DMS 273 treated with DMSO at 0.1 percent for 48 hours (cell line): Measurements from ENCODE around the gene PDE4D.
A peak's percentile ranks its signal among the peaks of the same experiment; 100 is the strongest.

Source experiments
- DNase-seq: peaks from one replicate; lab custom pipeline; 2025; lab: John Stamatoyannopoulos, UW

PDE4D gene

DNA sequence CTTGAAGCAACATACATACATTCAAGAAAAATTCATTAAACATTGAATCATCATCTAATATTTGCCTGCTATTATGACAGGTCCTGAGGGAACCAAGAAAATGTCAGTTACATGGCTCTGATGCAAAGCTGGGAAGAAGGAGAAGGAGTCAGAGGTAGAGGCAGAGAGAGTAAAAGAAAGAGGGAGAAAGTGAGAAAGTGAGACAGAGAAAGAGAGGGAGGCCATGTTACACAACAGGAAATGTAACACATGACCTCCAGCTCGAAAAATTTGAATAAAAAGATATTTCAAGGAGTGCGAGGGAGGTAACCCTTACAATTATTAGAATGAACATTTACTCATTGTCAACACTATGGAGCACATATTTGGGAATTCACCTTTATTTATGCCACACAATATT lies 189.7 kb downstream of the PDE4D start:
- no peak for DNase-seq

DNA sequence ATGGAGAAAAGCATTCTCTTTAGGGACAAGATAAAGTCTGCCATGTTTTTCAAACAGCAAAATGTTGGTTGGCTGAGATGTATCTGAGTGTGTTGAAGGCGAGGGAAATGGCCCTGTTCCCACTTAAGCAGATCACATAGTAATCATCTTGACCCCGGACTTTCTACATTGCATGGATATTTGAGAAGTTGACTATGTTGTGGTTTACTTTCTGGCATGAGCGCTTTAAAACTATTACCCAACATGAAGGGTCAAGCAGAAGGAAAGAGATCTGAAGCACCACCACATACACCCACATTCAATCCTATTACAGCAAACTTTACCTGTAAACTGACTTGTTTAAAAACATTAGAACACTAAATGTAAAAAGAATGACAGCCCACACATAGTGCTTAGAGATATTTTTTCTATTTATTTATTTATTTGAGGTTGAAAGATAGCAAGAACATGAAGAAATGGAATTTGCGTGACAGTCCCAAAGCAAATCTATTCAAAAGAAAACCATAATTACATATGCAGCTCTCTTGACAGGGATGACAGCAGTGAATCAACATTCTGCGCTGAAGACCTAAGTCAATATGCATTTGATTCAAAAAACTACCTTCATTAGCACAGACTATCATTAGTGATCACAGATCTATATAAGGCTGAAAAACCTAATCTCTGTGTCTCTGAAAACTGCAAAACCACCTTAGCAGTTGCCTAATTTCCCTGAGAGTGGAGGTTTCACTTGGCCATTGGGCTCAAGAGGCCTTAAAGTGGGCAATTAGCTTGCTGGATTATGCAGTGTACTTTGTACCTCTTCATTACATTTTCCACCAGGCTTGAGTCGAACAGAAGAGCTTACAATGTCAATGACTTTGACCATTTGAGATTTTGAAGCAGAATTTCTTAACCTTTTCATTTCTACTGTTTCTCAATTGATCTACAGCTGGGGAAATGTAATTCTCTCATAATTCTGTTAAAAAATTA lies 195.0 kb downstream of the PDE4D start:
- no peak for DNase-seq

DNA sequence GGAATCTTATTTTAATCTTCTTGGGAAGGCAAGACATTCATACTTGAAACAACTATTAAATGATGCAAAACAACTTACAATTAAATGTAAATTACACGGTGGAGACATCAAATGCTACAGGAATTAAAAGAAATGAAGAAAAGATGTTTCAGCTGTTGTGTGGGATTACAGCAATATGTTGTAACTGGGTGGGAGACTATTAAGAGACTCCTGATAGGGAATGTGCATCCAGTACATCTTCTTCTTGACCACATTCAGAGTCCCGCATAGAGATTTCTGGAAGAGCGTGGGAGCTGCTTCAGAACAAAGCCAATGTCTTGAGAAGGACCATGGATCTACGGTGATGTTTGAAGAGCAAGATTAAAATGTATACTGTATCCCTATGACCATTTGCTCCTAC lies 199.1 kb downstream of the PDE4D start:
- DNase-seq: no peak

DNA sequence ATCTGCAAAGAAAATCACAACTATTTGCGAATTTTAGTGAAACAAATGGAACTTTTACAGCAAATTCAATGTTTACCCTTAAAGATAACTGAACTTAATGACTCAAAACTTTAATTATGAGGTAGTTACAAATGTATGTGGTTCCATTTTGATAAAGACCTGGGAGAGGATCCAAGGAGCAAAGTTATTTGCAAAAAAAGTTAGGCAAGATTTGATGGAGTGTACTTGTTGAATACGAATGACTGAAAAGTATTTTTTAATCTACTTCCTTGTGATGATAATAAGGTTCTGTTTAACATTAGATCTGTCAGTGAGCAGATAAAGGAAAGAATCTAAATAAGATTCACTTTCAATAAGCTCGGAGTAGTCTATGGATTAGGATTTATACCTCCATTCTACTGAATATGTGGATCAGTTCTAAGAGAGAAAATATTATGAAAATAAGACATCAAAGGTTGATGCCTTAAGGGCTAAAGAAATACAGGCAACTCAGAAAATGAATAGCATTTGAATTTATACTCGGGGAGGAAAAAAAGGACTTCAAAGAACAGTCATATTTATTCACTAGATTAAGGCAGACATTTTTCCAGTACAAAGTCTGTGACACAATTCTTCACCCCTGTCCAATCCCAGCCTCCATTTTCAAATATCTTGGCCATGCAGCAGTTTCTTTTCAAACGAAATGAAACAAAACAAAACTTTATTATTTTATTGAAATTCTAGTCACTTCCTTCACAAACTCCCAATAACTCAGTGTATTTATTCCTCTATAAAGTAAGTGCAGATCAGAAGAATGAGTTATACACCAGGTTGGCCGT lies 199.8 kb downstream of the PDE4D start:
- DNase-seq: no peak

DNA sequence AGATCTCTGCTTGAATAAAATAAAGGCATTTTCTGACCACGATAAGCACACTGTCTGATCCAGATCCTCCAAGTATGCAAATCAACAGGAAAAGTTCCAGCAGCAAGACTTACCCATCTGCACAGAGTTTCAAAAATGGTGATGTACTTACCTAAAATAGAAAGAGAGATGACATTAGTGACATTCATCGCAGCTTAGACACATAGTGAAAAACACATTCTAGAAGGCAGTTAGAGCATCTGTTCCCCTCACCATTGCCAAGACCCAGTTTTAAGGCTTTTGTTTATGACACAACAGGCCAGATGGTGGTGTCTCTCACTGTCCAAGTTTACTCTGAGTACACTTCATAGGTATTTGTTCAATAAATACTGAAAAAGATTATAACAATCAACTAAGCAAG lies 207.7 kb downstream of the PDE4D start:
- peak; percentile 92 for DNase-seq

DNA sequence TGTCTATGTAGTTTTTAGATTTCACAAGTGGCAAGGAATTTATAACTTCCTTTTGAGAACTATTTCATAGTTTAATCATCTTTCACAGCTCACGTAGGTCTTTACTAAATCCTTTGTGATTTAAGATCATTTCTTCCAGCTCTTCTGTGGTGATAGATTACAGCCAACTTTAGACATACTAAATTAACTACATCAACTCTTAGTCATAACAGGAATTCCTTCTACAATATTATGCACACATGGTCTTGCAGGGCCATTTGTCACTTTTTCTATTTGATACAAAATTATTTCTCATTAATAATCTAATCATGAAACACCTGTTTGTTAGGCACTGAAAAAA lies 208.4 kb downstream of the PDE4D start:
- DNase-seq: no peak

DNA sequence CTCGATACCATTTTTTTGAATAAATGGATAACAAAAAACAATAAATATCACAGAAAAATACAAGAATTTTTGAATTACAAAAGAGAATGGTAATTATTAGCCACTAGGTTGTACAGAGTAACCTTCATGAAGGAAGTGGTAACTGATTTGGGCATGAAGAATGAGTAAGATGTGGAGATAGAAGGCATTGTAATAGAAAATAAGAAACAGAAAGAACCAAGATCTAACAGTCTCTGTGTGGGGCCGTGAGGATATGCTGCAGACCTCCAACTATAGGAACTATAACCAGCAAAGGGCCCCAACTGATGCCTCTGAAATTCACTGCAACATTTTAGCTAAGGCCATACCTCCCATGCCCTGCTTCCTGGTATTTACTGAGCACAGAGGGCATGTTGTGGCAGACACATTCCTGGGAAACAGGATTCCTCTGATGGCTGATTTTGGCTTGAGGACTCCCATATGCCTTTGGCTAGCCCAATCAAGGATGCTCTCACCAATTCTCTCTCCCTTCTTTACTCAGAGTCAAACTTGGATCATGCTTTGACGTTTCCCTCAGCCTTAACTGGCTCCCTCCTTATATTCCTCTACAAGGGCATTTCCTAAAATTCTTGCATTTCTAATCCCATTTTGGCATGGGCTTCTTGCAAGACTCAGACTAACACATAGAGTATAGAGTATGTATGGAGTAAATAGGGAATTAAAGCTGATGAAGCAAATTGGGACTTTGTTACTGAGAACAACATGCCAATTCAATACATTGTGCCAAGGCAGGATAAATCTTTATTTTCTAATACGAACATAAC lies 208.9 kb downstream of the PDE4D start:
- no peak for DNase-seq

DNA sequence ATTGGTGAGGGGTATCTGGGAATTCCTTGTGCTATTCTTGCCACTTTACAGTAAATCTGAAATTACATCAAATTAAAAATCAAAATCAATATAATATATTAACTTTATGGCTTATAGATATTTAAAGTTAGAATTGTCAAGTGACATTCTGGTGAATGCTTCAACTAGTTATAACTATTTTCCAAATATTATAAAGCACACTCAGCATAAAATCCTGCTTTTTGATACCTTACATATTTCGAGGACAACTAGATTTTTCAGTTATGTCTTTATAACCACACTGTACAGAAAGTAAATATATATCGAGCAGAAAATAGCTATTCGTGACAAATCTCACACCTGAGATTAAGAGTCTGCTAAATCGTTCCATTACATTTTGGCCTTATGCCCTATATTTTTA lies 210.2 kb downstream of the PDE4D start:
- DNase-seq: no peak

DNA sequence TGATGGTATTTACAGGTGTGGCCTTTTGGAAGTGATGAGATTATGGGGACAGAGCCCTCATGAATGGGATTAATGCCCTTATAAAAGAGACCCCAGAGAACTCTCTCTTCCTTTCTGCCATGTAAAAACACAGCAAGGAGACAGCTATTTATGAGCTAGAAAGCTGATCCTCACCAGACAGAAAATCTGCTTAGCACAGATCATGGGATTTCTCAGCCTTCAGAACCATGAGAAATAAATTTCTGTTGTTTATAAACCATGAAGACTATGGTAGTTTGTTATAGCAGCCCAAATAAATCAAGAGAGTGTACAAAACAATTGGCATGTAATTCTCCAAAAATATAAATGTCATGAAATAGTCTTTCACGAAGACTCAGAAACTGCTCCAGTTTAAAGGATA lies 211.0 kb downstream of the PDE4D start:
- no peak for DNase-seq

DNA sequence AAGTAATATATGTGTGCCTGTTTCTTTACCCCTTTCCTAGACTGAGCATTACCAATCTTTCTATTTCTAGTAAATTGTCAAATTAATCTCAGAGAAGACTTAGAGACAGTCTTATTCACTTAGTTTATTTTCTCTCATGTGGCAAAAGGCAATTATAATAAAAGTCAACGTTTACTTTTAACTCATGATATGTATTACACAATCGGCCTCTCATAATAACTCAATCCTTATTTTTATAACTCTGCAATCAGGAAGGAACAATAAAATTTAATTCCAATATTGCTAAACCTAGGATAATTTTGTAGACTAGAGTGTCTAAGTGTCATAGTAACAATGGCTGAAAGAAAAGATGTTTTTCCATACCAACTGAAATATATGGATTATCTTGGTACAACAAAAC lies 214.6 kb downstream of the PDE4D start:
- DNase-seq: no peak

DNA sequence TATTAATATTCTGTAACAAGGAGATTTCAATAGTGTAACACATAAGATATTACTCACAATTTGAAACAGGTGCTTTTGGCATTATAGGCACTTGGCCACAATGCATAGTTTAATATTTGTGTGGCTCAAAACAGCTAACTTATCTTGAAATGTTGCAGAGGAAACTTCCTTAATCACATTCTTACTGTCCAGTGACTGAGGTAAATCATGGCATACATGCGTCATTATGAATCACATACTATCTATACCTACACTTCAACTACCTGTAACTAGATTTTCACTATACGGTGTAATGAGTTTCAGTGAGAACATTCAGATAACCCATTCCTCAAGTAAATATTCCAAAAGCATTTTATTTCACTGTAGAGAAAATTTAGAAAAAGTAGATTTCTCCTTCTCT lies 218.8 kb downstream of the PDE4D start:
- DNase-seq: no peak

DNA sequence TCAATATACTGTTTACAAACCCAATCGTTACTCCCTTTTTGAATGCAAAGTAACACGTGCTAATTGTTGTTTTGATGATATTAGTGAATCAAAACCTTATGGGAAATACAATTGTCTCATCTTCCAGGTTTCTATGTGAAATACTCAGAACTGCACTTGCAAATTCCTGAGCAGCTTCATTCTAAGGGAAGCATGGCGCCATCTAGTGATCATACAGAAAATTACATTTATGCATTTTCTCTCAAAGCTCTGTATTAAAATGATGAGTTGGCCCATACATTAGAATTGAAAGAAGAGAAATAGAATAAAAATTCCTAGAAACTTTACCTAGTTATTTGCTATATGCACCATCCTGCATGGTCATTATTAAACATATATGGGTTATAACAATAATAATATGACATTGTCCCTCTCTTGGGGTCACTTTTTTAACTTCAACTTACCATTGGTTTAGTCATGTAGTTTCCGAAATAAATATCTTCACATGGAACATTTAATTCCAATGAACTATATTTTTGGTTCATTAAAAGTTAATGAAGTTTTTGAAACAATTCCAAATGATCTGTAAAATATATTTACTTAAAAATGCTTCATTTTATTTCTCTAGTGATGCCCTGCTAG lies 220.0 kb downstream of the PDE4D start:
- no peak for DNase-seq

DNA sequence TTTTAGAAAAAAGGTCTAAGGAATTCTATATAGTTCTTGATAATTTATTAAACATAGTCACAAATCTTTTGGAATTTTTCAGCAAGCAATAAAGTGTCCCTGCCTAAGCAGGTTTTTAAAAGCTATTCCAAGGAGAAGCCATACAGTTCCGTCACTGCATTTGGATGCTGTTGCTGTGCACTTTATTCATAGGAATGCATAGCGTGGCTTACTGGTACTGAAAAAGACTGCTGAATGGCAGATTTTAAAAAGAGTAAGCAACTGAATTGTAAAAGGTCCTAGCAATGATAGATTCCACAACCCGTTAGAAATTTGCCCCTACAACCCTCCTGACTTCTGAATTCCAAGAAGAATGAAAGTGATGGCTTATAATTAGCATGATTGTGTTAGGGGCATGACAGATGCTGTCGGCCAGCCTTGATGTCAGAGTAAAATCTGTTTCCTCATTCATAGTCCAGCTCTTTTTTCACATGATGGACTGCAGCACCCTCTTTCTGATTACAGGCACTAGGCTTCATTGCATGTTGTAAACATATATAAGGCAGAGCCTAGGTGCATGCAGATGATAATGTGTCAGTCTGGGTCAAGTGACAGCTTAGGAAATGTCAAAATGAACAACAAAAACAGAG lies 227.0 kb downstream of the PDE4D start:
- DNase-seq: peak; percentile 47

DNA sequence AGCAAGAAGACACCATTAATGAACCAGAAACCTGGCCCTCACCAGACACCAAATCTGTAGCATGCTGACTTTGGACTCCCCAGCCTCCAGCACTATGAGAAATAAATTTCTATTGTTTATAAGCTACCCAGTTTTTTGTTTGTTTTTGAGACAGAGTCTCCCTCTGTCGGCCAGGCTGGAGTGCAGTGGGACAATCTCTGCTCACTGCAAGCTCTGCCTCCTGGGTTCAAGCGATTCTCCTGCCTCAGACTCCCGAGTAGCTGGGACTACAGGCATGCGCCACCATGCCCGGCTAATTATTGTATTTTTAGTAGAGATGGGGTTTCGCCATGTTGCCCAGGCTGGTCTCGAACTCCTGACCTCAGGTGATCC lies 227.7 kb downstream of the PDE4D start:
- peak; percentile 42 for DNase-seq

DNA sequence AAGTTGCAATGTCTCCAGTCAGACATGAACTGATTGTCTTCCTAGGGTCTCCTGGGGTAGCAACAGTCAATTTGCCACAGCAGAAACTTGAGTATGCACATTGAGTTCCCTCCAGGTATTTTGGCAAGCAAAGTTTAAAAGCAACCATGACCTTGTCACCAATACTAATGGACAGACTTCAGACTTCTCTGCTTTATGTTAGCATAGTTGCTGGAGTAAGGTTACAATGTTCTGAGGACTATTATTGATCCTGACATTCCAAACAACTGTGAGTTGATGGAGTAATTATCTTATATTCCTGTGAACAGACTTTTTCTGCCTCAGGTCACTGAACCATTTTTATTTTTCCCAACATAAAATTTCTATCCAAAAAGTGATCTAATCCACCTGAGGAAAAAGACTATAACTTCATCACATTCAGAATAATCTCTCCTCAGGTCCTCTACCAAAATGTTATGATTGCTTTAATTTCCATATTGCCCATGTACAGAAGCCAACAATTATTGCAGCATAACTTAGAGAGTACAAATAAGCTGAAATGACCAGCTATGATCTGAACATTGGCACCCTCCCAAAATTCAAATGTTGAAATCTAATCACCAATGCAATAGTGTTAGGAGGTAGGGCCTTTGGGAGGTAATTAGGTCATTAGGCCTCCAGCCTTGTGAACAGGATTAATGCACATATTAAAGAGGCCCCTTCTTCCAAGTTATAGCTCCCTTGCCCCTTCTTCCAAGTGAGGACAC lies 228.3 kb downstream of the PDE4D start:
- no peak for DNase-seq

DNA sequence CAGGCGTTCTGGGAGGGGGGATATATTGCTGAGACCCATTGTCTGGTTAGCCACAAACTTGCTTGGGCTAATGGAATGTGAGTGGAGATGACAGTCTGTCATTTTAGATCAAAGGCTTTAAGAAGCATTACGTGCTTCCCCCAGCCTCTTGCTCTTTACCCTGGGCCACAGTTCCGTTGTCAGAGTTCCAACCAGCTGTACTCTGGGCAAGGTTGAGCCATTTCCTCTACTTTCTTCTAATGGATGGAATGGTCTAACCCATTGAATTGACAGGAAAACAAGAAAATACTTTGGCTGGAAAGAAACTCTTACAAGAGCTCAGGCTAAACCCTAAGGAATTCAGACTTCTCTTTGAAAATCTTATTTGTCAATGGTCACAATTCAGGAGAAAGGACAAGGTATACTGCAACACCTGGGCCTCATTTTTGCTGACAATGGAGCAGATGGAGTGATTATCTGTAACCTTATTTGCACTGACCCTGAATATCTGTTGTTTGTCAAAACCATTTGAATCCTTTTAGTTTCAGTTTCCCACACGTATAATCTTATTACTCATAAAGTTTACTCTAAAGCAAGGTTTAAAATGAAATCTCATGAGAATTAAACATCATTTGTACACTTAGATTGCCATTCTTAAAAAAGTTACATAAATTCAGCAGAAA lies 231.4 kb downstream of the PDE4D start:
- DNase-seq: peak; percentile 66

DNA sequence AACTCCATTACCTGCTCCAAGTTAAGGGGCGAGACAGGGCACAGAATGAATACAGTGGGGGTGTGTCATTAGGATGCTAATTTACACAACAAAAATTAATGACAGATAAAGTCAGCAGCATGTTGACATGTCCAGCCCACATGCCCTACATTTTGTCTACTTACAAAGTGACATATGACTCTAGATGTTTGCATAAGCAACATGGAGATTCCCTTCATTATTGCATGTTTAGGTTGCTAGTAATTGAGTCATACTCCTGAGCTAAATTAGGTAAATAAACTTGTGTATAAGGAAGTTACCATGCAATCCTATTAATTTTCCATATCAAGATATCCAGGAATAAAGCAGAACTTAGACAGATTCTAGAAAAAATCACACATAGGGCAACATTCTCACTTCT lies 232.2 kb downstream of the PDE4D start:
- no peak for DNase-seq

DNA sequence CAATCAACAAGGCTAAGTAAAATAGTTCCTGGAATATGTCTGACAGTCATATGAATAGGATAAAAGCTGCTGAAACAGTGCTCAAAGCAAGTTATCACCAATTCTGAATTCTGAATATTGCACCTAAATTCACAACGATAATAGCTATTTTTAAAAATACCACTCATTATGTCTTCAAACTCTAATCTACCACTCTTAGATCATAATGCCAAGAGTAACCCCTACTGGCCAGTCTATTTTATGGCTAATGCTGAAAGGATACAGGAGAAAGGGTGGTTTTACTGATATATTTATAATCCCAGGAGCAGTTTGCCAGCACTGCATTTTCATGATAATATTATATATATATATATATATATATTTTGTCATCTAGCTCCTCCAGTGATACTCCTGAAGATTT lies 232.8 kb downstream of the PDE4D start:
- peak; percentile 21 for DNase-seq

DNA sequence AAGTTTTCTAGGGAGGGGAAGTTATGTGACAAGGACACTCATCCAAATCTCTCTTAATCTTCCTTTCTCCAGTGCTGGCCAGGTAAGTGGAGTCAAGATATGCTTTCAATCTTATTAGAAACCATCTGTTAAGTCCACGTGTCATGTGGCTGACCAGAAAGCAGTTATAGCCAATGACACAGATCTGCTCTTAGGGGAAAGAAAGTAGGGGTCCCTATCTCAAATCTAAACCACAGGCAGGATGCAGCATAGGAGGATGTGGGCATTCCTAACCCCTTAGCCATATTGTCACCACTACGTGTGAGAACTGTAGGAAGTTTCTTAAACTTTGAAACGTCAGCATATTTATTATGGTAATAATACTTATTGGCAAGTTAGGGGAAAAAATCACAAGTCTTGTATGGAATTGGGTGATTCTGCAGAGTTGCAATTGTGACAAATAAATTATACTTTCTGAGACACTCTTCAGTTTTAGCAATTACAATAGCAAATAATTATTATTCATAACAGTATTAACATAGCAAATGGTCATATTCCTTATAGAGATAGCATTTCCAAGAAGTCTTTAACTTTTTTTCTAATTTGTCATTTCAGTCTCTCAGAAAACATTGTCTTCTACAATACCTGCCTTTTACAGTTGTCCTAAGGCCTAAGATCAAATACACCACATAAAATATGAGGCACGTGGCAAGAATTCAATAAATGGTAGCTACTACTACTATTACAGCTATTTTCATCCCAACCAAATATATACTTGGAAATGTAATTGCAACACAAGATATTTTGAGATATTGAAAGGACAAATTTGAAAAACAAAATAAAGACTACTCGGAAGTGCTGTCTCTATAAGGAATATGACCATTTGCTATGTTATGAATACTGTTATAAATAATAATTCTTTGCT lies 236.9 kb downstream of the PDE4D start:
- DNase-seq: no peak
